Right lung (tissue), 5 donors: Measurements from ENCODE around the gene RASL11B. TPM values are rescaled to one million over a fixed set of nuclear protein-coding genes. Genes with fewer than 3 reads are reported as not detected.

Experiments used
- DNase-seq, 2 donors: peaks; one replicate each; pipeline ENCODE4 v3.0.0-alpha.2; 2013
- polyA plus RNA-seq, 5 donors: library from polyadenylated mRNA; unstranded; fragments of 120-200 nt; gene quantifications; one replicate each; pipeline versions ENCODE4 v1.2.1 to v1.2.3, GENCODE V29; 2013; ENCODE audit warnings: inconsistent platforms in 1 of 5, low replicate concordance in 1 of 5; ENCODE audit not compliant: insufficient read length in 5 of 5, insufficient read depth in 1 of 5

RASL11B gene
- polyA plus RNA-seq, 5 donors, result 15.3 to 29.0 (median 23.0) TPM

GRCh38 chr4:52912608-52913007 is 50.5 kb downstream of the RASL11B start:
- DNase-seq, result no peak

- DNase-seq, result peak; percentile 41 to 42
Measured at GRCh38 chr4:52914051-52914605, 52.0 kb downstream of the RASL11B start.

- DNase-seq, result no peak
Measured at GRCh38 chr4:52915191-52915590, 53.1 kb downstream of the RASL11B start.

GRCh38 chr4:52915730-52916300 is 53.7 kb downstream of the RASL11B start:
- DNase-seq, result no peak

Other genes with a start within 250 kb of the RASL11B start
- gene USP46, start 203.0 kb upstream of the RASL11B start, polyA plus RNA-seq, result 10 to 100 TPM; 17.4 to 30.8 (median 24.5) TPM
- 1 to 10 TPM; 2.2 to 3.2 (median 2.9) TPM for gene ERVMER34-1, start 110.9 kb upstream of the RASL11B start, polyA plus RNA-seq